Measurements from ENCODE around the gene RIMKLA.
A peak's percentile ranks its signal among the peaks of the same experiment; 100 is the strongest.

RIMKLA gene

DNA sequence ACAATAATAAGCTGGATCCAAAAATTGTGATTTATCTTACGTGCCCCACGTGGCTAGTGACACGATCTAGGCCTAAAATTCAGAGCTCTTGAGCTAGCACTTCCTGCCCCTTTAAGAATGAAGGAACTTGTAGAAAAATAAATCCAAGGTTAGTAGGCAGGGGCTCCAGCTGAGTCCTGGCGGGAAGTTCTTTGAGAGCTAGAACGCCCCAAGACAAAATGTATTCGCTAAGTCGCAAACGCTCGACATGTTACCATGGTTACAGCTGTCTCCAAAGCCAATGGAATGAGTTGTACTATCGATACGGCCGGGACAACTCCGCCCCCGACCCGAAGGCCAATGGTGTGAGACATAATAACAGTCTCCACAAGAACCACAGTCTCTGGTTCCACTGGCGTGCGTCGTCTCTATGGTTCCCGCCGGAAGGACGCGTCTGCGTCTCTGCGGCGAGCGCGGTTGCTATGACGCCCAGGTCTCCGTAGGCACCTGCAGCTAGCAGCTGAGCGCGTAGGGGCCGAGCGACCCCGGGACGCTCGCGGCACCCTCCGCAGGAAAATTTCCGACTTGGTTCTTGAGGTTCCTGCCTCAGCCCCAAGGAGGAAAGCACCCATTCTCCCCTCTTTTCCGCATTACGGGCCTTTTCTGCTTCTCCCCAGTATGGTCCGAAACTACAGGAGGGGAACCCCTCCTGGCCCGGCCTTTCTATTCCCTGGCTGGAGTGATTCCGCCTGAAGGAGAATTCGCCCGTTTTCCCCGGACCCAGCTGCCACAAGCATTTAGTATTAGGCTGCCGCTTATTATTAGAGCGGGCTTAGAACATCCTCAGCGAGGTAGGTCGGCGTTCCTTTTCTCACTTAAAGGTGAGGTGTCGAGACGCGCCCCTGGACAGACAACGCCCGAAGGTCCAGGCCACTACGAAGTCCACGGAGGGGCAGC is 82.5 kb downstream of the RIMKLA start, which contains the start of gene CCDC30:
Gene CCDC30, plus strand, starts transcription at position 459 of the 936 bp plus-strand sequence. CDS start 17,266 bp downstream, outside the sequence.
- TF ChIP-seq TAF1 (IDR thresholded peaks at IDR 0.05; ENCODE audit: low read depth), result 0 out of 2 replicates have a peak, but pooled peaks have one; percentile 36
- TF ChIP-seq USF1 (IDR thresholded peaks at IDR 0.05), result no peak
- TF ChIP-seq EGR1 (IDR thresholded peaks at IDR 0.05), result no peak
- TF ChIP-seq EP300 (IDR thresholded peaks at IDR 0.05; ENCODE audit: borderline replicate concordance), result no peak; the same call in 1 of the 2 replicates
- TF ChIP-seq ZBTB7A (IDR thresholded peaks at IDR 0.05; ENCODE audit: low read depth), result peak; percentile 74; the same call in 1 of the 2 replicates
- peak; percentile 39; the same call in 1 of the 2 replicates for TF ChIP-seq TCF12 (IDR thresholded peaks at IDR 0.05; ENCODE audit: low read depth)
- TF ChIP-seq FOXM1 (IDR thresholded peaks at IDR 0.05; ENCODE audit: borderline replicate concordance, low read depth), result peak; percentile 30; the same call in 1 of the 2 replicates
- no peak for TF ChIP-seq NFIC (IDR thresholded peaks at IDR 0.05)
- no peak for TF ChIP-seq RAD21 (IDR thresholded peaks at IDR 0.05; ENCODE audit: low read depth)
- peak; percentile 29; the same call in 1 of the 2 replicates for TF ChIP-seq TEAD4 (IDR thresholded peaks at IDR 0.05)
- peak; percentile 70; the same call in 1 of the 2 replicates for TF ChIP-seq YY1 (IDR thresholded peaks at IDR 0.05; ENCODE audit: low read depth)
- peak; percentile 68 for TF ChIP-seq MAX (IDR thresholded peaks at IDR 0.05)
- no peak for TF ChIP-seq CEBPB (IDR thresholded peaks at IDR 0.05)
- peak; percentile 31; the same call in 1 of the 2 replicates for TF ChIP-seq CREB1 (IDR thresholded peaks at IDR 0.05; ENCODE audit: low read depth)
- TF ChIP-seq, protein P1, sequence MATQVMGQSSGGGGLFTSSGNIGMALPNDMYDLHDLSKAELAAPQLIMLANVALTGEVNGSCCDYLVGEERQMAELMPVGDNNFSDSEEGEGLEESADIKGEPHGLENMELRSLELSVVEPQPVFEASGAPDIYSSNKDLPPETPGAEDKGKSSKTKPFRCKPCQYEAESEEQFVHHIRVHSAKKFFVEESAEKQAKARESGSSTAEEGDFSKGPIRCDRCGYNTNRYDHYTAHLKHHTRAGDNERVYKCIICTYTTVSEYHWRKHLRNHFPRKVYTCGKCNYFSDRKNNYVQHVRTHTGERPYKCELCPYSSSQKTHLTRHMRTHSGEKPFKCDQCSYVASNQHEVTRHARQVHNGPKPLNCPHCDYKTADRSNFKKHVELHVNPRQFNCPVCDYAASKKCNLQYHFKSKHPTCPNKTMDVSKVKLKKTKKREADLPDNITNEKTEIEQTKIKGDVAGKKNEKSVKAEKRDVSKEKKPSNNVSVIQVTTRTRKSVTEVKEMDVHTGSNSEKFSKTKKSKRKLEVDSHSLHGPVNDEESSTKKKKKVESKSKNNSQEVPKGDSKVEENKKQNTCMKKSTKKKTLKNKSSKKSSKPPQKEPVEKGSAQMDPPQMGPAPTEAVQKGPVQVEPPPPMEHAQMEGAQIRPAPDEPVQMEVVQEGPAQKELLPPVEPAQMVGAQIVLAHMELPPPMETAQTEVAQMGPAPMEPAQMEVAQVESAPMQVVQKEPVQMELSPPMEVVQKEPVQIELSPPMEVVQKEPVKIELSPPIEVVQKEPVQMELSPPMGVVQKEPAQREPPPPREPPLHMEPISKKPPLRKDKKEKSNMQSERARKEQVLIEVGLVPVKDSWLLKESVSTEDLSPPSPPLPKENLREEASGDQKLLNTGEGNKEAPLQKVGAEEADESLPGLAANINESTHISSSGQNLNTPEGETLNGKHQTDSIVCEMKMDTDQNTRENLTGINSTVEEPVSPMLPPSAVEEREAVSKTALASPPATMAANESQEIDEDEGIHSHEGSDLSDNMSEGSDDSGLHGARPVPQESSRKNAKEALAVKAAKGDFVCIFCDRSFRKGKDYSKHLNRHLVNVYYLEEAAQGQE (IDR thresholded peaks at IDR 0.05; ENCODE audit: low read depth), result no peak

DNA sequence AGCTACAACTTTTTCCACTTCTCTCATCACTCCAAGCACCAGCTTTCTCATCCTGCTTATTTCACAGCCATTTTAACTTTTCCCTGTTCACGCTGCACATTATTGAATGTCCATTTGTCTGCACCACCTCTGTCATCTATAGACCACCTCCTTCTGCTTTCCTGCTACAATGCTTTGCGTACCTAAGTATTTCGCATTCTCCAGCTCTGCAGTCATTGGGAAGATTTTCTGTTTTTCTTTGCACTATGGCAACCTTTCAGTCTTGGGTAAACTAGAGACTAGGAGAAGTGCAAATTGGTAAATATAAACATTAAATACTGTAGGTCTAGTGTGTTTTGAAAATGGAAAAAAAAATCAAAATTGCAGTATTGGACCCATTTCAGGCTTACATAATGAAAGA is 83.3 kb downstream of the RIMKLA start:
- no peak for TF ChIP-seq RAD21 (IDR thresholded peaks at IDR 0.05; ENCODE audit: low read depth)
- no peak for TF ChIP-seq NFIC (IDR thresholded peaks at IDR 0.05)
- no peak for TF ChIP-seq TEAD4 (IDR thresholded peaks at IDR 0.05)
- no peak for TF ChIP-seq FOXM1 (IDR thresholded peaks at IDR 0.05; ENCODE audit: borderline replicate concordance, low read depth)
- no peak for TF ChIP-seq EP300 (IDR thresholded peaks at IDR 0.05; ENCODE audit: borderline replicate concordance)

GRCh38 chr1:42466030-42466429 is 85.4 kb downstream of the RIMKLA start:
- TF ChIP-seq TEAD4 (IDR thresholded peaks at IDR 0.05), result no peak
- TF ChIP-seq TAF1 (IDR thresholded peaks at IDR 0.05; ENCODE audit: low read depth), result no peak
- TF ChIP-seq NFIC (IDR thresholded peaks at IDR 0.05), result no peak
- no peak for TF ChIP-seq TCF12 (IDR thresholded peaks at IDR 0.05; ENCODE audit: low read depth)
- no peak for TF ChIP-seq USF1 (IDR thresholded peaks at IDR 0.05)
- TF ChIP-seq RAD21 (IDR thresholded peaks at IDR 0.05; ENCODE audit: low read depth), result no peak
- no peak for TF ChIP-seq ZBTB7A (IDR thresholded peaks at IDR 0.05; ENCODE audit: low read depth)
- TF ChIP-seq MAX (IDR thresholded peaks at IDR 0.05), result no peak

GRCh38 chr1:42469727-42470126 is 89.1 kb downstream of the RIMKLA start:
- TF ChIP-seq MAX (IDR thresholded peaks at IDR 0.05), result no peak
- TF ChIP-seq YY1 (IDR thresholded peaks at IDR 0.05; ENCODE audit: low read depth), result no peak

All from Ishikawa (cell line).